Activated T-helper 17 cell treated with anti-CD3 and anti-CD28 coated beads, Interleukin-2, amount 50 U/mL, for 72 hours (primary cell): ENCODE data around the gene AKAP4. TPM values are rescaled to one million over a fixed set of nuclear protein-coding genes. Genes with fewer than 3 reads are reported as not detected.
A peak's percentile ranks its signal among the peaks of the same experiment; 100 is the strongest.

Experiments
- ATAC-seq: fragments of 150-1000 bp; cut with Tn5 transposase; replicated peaks from 2 replicates; pipeline ENCODE4 v1.10.0; 2021; ENCODE audit warnings: mild to moderate bottlenecking, moderate library complexity
- H3K27ac Mint-ChIP-seq: one replicate; pipeline ENCODE4 v1.8.0; 2022; ENCODE audit warnings: mixed read lengths
- H3K27me3 Mint-ChIP-seq: one replicate; pipeline ENCODE4 v1.8.0; 2022; ENCODE audit warnings: mixed read lengths
- H3K36me3 Mint-ChIP-seq: one replicate; pipeline ENCODE4 v1.8.0; 2022; ENCODE audit warnings: low read depth, mild to moderate bottlenecking, mixed read lengths
- H3K4me1 Mint-ChIP-seq: one replicate; pipeline ENCODE4 v1.8.0; 2022; ENCODE audit warnings: mixed read lengths
- H3K4me3 Mint-ChIP-seq: one replicate; pipeline ENCODE4 v1.8.0; 2022; ENCODE audit warnings: mild to moderate bottlenecking, mixed read lengths
- H3K9me3 Mint-ChIP-seq: one replicate; pipeline ENCODE4 v1.8.0; 2022; ENCODE audit warnings: mixed read lengths
- total RNA-seq, 2 donors: library from RNA; stranded (reverse); gene quantifications; one replicate each; pipeline ENCODE4 v1.2.3, GENCODE V29; 2022

Gene AKAP4, protein sequence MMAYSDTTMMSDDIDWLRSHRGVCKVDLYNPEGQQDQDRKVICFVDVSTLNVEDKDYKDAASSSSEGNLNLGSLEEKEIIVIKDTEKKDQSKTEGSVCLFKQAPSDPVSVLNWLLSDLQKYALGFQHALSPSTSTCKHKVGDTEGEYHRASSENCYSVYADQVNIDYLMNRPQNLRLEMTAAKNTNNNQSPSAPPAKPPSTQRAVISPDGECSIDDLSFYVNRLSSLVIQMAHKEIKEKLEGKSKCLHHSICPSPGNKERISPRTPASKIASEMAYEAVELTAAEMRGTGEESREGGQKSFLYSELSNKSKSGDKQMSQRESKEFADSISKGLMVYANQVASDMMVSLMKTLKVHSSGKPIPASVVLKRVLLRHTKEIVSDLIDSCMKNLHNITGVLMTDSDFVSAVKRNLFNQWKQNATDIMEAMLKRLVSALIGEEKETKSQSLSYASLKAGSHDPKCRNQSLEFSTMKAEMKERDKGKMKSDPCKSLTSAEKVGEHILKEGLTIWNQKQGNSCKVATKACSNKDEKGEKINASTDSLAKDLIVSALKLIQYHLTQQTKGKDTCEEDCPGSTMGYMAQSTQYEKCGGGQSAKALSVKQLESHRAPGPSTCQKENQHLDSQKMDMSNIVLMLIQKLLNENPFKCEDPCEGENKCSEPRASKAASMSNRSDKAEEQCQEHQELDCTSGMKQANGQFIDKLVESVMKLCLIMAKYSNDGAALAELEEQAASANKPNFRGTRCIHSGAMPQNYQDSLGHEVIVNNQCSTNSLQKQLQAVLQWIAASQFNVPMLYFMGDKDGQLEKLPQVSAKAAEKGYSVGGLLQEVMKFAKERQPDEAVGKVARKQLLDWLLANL
- not detected for total RNA-seq

DNA sequence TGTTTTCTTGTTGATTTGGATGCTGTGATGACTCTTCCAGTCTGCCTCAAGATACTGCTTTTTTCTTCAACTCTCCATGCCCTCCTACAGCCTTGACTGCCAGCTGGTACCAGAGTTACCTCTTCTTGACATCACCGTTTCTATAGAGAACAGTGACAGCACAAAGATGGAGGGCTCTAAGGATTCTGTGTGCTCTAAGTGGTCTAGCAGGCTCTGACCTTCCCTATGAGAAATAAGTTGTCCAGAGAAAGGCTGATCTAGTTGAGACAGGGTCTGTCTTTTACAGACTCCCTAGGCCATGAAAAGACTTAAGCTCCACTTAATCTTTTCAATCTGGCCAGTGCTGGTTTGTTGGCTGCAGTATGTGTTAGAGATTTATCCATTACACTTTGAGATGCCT is at the start of gene AKAP4:
AKAP4 (minus strand) TSS at position 101 of the 400 bp plus-strand sequence. CDS start 118 bp downstream, outside the sequence.
- no peak for ATAC-seq
- H3K27me3 Mint-ChIP-seq = peaks cover 11% of the 10 kb centered on the region
- no peak within 1 kb of the TSS for H3K4me3 Mint-ChIP-seq
- H3K4me1 Mint-ChIP-seq = peaks cover 4% of the 10 kb centered on the region
- H3K9me3 Mint-ChIP-seq = no peaks in the 10 kb centered on the region
- no peak within 1 kb of the TSS for H3K27ac Mint-ChIP-seq
- no peaks in the 10 kb centered on the region for H3K36me3 Mint-ChIP-seq

DNA sequence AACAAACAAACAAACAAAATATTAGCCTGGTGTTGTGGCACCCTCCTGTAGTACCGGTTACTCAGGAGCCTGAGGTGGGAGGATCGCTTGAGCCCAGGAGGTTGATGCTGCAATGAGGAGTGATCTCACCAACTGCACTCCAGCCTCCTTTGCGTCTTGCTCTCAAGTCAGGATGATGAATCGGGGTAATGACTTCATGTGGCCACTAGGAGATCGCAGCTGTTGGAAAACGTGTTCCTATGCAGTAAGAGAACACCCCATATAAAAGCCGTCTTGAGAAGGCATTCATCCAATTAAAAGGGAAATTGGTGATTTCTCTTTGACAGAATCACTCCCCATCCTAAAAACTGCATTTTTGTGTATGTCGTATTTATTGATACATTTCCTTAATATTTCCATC is 10.7 kb upstream of the AKAP4 start:
- Mint-ChIP-seq H3K4me1 (no peaks in the 10 kb centered on the region), H3K9me3 (no peaks in the 10 kb centered on the region), H3K36me3 (no peaks in the 10 kb centered on the region), H3K27ac (no peak overlapping the region), H3K27me3 (no peaks in the 10 kb centered on the region), H3K4me3 (no peak overlapping the region)
- ATAC-seq = no peak

DNA sequence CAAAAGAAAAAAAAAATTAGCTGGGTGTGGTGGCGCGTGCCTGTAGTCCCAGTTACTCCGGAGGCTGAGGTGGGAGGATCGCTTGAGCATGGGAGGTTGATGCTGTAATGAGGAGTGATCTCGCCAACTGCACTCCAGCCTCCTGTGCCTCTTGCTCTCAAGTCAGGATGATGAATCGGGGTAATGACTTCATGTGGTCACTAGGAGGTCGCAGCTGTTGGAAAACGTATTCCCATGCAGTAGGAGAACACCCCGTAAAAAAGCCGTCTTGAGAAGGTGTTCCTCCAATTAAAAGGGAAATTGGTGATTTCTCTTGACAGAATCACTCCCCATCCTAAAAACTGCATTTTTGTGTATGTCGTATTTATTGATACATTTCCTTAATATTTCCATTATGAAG is 5.9 kb upstream of the AKAP4 start:
- Mint-ChIP-seq H3K4me1 (peaks cover 4% of the 10 kb centered on the region), H3K27ac (no peak overlapping the region), H3K36me3 (no peaks in the 10 kb centered on the region), H3K27me3 (no peaks in the 10 kb centered on the region), H3K4me3 (no peak overlapping the region), H3K9me3 (no peaks in the 10 kb centered on the region)
- no peak for ATAC-seq

DNA sequence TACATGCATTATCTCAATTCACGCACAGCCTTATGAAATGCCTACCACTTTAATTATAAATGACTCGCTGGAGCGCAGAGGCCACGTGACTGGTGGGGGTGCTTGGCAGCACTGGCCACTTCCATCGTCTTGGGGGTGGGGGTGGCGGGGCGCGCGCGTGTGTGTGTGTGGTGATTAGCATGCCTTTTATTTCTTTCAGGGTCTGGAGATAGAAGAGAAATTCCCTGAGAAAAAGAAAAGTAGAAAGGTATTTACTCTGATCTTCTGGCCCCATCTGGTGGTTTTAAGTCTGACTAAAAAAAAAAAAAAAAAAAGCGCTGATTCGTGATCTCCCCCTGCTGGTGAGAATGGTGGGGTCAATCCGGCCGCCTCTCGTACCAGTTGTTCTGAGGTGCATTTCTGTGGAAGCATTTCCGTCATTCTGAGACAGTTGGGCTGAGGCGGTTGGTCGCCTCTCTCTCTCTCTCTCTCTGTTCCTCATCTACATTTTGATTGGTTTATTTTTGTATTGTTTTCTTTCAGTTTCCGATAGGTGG is 3.6 kb upstream of the AKAP4 start, which contains the start of gene CCNB3:
CCNB3 (plus strand) TSS at position 402 of the 536 bp plus-strand sequence. CDS start 80,399 bp downstream, outside the sequence.
- Mint-ChIP-seq H3K9me3 (no peaks in the 10 kb centered on the region), H3K4me1 (peaks cover 4% of the 10 kb centered on the region), H3K4me3 (peak within 1 kb of the TSS; percentile 83), H3K27ac (peak within 1 kb of the TSS; percentile 95), H3K27me3 (peaks cover 3% of the 10 kb centered on the region), H3K36me3 (no peaks in the 10 kb centered on the region)
- peak; percentile 98 for ATAC-seq

DNA sequence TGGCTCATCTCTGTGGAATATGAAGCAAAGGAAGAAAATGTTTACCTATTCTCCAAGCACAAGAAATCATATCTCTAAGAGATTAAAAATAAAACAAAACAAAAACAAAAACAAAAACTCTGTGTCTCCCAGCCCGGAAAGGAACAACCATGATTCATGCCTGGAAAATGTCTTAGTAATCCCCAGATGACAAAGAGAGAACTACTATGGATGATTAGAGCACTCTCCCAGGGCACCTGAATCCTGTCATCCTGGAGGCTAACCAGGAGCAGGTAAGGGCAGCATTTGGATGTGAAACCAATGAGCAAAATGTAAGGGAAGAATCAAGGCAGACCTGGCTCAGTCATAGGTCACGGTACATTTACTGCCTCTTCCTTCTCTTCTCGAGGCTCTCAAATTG is 1.7 kb upstream of the AKAP4 start:
- ATAC-seq = no peak
- H3K4me3 Mint-ChIP-seq = no peak overlapping the region
- H3K27ac Mint-ChIP-seq = no peak overlapping the region

DNA sequence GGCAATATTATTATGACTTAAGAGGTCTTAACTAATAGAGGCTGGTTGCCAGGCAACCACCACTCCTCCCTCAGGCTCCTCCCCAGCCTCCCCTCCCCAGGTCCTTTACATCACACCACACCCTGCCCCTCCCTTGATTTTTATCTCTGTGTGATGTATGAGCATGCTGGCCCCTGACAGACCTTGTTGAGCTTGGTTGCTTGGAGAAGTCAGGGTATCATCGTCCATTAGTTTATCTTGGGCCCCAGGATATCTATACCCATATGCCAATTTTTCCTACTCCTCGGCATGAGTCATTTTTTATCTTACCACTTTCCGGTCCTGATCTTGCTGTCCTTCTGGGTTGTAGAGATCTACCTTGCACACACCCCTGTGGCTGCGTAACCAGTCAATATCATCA is 2.5 kb downstream of the AKAP4 start:
- Mint-ChIP-seq H3K4me3 (no peak overlapping the region), H3K9me3 (no peaks in the 10 kb centered on the region), H3K36me3 (no peaks in the 10 kb centered on the region), H3K27ac (no peak overlapping the region), H3K4me1 (no peaks in the 10 kb centered on the region), H3K27me3 (peaks cover 14% of the 10 kb centered on the region)
- no peak for ATAC-seq

More for the DNA sequence above, 1.7 kb upstream of the AKAP4 start:
- peaks cover 11% of the 10 kb centered on the region for H3K27me3 Mint-ChIP-seq
- no peaks in the 10 kb centered on the region for H3K36me3 Mint-ChIP-seq
- H3K9me3 Mint-ChIP-seq = no peaks in the 10 kb centered on the region
- H3K4me1 Mint-ChIP-seq = peaks cover 4% of the 10 kb centered on the region

DNA sequence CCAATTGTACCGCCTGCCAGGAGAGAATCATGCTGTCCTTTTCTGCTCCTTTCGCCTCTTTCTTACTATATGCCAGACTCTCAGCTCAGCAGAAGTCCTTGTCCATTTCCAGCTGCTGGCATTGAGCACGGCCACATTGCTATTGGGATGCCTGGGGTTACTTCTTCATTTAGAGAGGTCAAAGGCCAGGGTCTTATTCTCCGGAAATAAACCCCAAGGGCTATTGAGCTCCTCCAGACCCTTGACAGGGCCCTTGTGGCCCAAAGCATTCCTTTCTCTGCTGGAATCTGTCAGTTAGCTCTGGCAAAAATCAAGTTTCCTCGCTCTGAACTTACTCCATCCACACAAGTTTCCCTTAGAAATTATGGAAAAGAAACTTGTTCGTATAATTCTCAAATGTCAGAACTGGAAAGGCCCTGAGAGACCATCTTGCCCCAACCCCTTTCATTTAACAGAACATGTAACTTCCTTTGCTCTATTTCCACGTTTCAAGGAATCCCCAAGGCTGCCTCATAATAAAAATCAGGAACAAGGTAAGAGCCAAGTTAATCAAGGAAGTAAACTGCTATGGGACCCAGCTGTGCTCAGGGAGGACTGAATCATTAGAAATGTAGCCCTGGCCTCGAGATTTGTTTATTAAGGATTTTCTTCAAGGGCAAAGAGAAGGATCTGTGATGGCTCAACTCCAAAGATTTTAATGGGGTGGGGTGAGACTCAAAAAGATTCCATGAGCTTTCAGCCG is 11.8 kb downstream of the AKAP4 start:
- Mint-ChIP-seq H3K4me1 (no peaks in the 10 kb centered on the region), H3K36me3 (no peaks in the 10 kb centered on the region), H3K27me3 (peaks cover 3% of the 10 kb centered on the region), H3K9me3 (no peaks in the 10 kb centered on the region), H3K4me3 (no peak overlapping the region), H3K27ac (no peak overlapping the region)
- ATAC-seq = no peak

DNA sequence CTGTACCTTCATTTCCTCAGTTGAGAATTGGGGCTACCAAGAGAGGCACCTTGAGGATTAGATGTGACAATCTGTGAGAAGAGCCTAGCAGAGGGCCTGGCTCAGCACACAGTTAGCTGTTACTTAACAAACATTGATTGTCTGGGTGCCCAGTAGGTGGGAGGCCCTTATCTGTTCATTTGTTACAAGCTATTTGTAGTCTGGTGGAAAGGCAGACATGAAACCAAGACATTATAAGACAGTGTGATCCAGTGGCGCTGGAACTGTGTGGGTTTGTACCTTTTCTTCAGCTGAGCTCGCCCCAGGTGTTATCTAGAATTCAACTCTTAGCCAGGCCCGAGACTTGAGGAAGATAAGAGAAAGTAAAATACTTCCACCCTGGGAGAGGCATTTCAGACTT is 16.9 kb downstream of the AKAP4 start:
- no peak overlapping the region for H3K27ac Mint-ChIP-seq
- H3K36me3 Mint-ChIP-seq = no peaks in the 10 kb centered on the region
- H3K4me1 Mint-ChIP-seq = no peaks in the 10 kb centered on the region
- ATAC-seq = no peak
- no peak overlapping the region for H3K4me3 Mint-ChIP-seq
- H3K9me3 Mint-ChIP-seq = no peaks in the 10 kb centered on the region
- no peaks in the 10 kb centered on the region for H3K27me3 Mint-ChIP-seq

DNA sequence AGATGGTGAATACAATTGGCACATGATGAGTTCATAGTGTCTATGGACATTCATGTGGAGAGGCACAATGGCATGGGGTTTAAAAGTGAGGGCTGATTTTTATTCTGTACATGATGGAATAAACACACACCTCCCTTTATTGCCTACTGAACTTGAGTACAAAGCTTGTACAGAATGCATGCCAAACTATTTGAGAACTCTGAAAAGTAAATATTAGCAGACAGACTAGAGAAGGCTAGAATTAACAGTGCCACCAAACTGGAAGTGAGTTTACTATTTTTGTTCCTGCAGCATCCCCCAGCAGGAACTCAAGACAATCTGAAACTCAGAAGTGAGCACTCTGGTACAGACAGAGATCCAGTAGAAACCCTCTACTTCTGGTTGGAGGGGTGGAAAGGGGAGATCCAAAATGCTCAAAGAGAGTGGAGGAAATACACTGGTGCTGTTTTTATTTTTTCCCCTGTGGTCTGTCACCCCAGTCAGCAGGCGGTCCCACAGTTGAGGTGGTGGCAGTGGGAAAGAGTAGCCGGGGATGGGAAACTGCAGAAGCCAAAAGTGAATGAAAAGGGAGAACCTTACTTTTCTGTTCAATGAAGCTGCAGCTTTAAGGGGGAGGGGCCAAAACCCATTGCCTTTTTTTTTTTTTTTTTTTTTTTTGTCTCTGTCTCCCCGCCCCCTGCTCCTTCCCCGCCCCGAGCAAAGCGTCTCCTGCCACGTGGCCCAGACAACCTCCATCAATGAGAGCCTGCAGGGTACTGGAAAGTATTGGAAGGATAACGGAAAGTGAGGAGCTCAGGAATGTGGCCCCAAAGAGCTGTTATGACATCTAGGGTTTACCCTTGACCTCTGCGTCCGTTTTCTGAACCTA is 20.5 kb downstream of the AKAP4 start:
- no peak overlapping the region for H3K4me3 Mint-ChIP-seq
- no peaks in the 10 kb centered on the region for H3K9me3 Mint-ChIP-seq

DNA sequence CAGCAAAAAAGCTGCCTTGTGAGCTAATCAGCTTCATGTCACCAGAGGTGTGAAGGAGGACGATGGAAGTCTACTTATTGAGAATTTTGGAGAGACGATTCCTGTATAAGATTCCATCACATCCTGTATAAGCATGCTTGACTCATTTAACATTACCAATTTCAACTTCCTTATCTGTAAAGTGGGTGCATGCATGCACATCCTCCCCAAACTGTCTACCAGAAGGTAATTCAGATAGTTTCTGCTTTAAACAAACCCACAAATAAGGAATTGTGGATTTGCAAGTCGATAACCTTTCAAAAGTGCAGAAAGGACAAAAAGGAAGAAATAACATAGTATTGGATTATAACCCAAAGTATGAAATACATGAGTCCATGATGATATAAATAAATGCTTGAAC is 31.1 kb downstream of the AKAP4 start:
- Mint-ChIP-seq H3K27ac (no peak overlapping the region), H3K4me1 (no peaks in the 10 kb centered on the region), H3K27me3 (peaks cover 9% of the 10 kb centered on the region), H3K36me3 (no peaks in the 10 kb centered on the region), H3K4me3 (no peak overlapping the region), H3K9me3 (no peaks in the 10 kb centered on the region)
- ATAC-seq = no peak

More for the DNA sequence above, 20.5 kb downstream of the AKAP4 start:
- Mint-ChIP-seq H3K4me1 (no peaks in the 10 kb centered on the region), H3K27ac (no peak overlapping the region), H3K36me3 (no peaks in the 10 kb centered on the region), H3K27me3 (no peaks in the 10 kb centered on the region)
- ATAC-seq = no peak

DNA sequence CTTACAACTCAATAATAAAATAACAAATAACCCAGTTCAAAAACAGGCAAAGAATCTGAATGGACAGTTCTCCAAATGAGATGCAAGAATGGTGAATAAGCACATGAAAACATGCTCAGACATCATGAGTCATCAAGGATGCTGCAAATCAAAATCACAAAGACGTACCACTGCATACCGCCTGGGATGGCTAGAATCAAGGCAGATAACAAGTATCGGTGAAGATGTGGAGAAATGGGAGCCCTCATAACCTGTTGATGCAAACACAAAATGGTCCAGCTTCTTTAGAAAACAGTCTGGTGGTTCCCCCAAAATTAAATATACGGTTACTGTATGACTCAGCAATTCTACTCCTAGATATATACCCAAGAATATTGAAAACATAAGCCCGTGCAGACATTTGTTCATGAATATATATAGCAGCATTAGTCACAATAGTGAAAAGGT is 32.5 kb downstream of the AKAP4 start:
- Mint-ChIP-seq H3K36me3 (no peaks in the 10 kb centered on the region), H3K4me1 (no peaks in the 10 kb centered on the region), H3K27me3 (peaks cover 6% of the 10 kb centered on the region), H3K27ac (peak overlapping the region; percentile 47), H3K9me3 (no peaks in the 10 kb centered on the region), H3K4me3 (peak overlapping the region; percentile 27)
- ATAC-seq = peak; percentile 78

DNA sequence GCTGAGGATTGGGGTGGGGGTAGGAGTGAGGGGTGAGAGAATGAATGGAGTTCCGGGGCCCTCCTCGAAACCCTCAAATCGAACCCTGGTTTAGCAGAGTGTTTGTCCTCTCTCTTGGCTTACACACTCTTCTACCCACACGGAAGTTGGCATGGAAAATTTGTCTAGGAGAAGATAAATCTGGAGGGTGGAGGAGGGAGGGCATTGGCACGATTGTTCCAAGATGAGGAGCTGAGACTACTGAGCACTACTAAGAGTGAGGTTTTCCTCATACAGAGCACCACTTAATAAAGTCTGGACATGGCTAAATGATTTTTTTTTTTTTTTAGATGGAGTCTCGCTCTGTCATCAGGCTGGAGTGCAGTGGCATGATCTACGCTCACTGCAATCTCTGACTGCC is 33.4 kb downstream of the AKAP4 start:
- Mint-ChIP-seq H3K27ac (no peak overlapping the region), H3K9me3 (no peaks in the 10 kb centered on the region), H3K4me3 (no peak overlapping the region), H3K27me3 (peaks cover 4% of the 10 kb centered on the region), H3K4me1 (no peaks in the 10 kb centered on the region), H3K36me3 (no peaks in the 10 kb centered on the region)
- no peak for ATAC-seq

DNA sequence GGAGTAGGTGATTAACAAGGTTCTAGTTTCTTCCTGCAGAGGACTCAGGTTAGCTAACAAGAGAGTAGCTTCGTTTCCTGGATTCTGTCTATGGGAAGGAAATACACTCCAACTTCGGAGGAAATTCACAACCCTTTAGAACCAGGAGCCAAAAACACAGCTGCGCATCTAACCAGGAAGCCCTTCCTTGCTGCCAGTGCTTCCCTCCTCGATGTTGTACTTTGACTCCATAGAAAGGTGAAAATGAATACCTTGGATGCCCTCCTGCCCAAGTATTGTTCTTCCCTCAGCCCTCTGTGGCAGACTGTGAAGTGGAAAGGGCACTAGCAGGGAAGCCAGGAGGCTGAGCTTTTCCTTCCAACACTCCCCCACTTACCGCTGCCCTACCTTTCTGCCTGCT is 35.1 kb downstream of the AKAP4 start:
- Mint-ChIP-seq H3K4me3 (no peak overlapping the region), H3K4me1 (no peaks in the 10 kb centered on the region), H3K36me3 (no peaks in the 10 kb centered on the region), H3K9me3 (no peaks in the 10 kb centered on the region), H3K27ac (no peak overlapping the region), H3K27me3 (no peaks in the 10 kb centered on the region)
- no peak for ATAC-seq
